Measurements from ENCODE around the gene TBL2.

- TF ChIP-seq NFE2L2 (conservative IDR thresholded peaks at IDR 0.05; ENCODE audit: low read length) (no peak), ZFP36 (IDR thresholded peaks at IDR 0.05; ENCODE audit: borderline replicate concordance, partially characterized antibody) (no peak), CTCF (IDR thresholded peaks at IDR 0.05) (no peak), POLR2A (IDR thresholded peaks at IDR 0.05; ENCODE audit: low read length) (no peak), MYC (IDR thresholded peaks at IDR 0.05; ENCODE audit: borderline replicate concordance, low read length) (no peak), KDM1A (IDR thresholded peaks at IDR 0.05; ENCODE audit: low read depth) (no peak), CHD2 (IDR thresholded peaks at IDR 0.05; ENCODE audit: low read length, partially characterized antibody) (no peak), PHF8 (IDR thresholded peaks at IDR 0.05; ENCODE audit: borderline replicate concordance, low read depth) (no peak), EP300 (IDR thresholded peaks at IDR 0.05) (no peak), USF2 (IDR thresholded peaks at IDR 0.05) (no peak), NR3C1 (IDR thresholded peaks at IDR 0.05) (no peak)
Observed at GRCh38 chr7:73622527-73622908, 44.1 kb upstream of the TBL2 start.

All from A549 (cell line).